DND-41 (cell line): ENCODE measurements around the gene FMN1.

Experiments
- CTCF ChIP-seq: IDR thresholded peaks from 2 replicates; pipeline ENCODE4 v1.5.1; 2012; ENCODE audit warnings: borderline replicate concordance, low read length, moderate library complexity, mild to moderate bottlenecking; ENCODE audit not compliant: poor library complexity, severe bottlenecking; ENCODE audit errors: extremely low read depth
- EZH2 ChIP-seq: IDR thresholded peaks from 3 replicates; pipeline ENCODE4 v1.6.1; 2012; ENCODE audit warnings: borderline replicate concordance, low read depth, mild to moderate bottlenecking, moderate library complexity, low read length, inconsistent platforms; ENCODE audit not compliant: severe bottlenecking

DNA sequence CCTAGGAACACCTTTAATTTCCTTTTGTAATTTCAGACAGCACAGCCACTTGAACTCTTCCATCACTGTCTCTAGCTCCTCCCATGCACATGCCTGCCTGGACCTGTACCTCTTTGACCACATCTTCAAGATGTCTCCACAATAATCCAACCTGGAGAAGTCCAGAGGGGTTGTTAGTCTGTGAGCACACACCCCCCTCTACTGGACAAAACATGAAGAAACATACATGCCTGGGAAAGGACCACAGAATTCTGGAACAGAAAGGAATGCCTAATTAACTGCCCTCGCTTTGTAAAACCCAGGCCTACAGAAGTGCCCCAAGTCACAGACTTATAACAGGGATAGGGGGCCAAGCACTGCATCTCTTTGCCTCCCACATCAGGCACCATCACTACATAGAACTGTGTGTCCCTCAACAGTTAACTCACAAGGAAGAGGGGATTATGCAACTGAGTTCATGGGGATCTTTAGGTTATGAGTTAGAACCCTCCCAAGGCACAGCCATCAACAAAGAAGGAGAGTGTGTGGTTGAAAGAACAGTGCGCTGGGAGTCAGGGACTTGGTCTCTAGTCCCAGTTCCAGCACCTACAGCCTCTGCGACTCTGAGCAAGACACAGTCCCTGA lies 61.7 kb downstream of the FMN1 start:
- TF ChIP-seq CTCF = peak; percentile 72
- TF ChIP-seq EZH2 = no peak
